B cell (primary cell): ENCODE measurements around the gene PRKN.

Experiments
- CTCF ChIP-seq: fragments of 200-600 bp; IDR thresholded peaks from one replicate; pipeline ENCODE4 v1.8.0; 2022; ENCODE audit warnings: antibody characterized with exemption, mild to moderate bottlenecking
- EZH2 ChIP-seq: IDR thresholded peaks from 2 replicates; pipeline ENCODE4 v1.6.1; 2012; ENCODE audit warnings: borderline replicate concordance, low read depth, mild to moderate bottlenecking, moderate library complexity, low read length; ENCODE audit not compliant: insufficient read depth, poor library complexity, severe bottlenecking

- TF ChIP-seq CTCF (no peak), EZH2 (no peak)
Measured at GRCh38 chr6:161348628-161348994, 1379.0 kb downstream of the PRKN start.
